ENCODE measurements around the gene GNE.
"Not testable (repeated sequence)": the region's sequence is repeated elsewhere in the genome, so short reads cannot be mapped to it uniquely, and the experiment has no call there.

GNE gene

GRCh38 chr9:36248061-36248460 is 10.2 kb downstream of the GNE start:
- peaks cover 4 to 21% (median 10%) of the 10 kb centered on the region in 5 donors for H3K36me3 ChIP-seq (ENCODE audit: control insufficient read depth in 5 of 5, insufficient read depth in 5 of 5, low read length in 5 of 5)
- H3K4me1 ChIP-seq (ENCODE audit: control insufficient read depth in 5 of 5, insufficient read depth in 5 of 5, low read length in 5 of 5); H3K9me3 ChIP-seq (ENCODE audit: control insufficient read depth in 5 of 5, low read length in 5 of 5); H3K27me3 ChIP-seq (ENCODE audit: control insufficient read depth in 5 of 5, insufficient read depth in 4 of 5, low read length in 5 of 5); H3K27ac ChIP-seq (ENCODE audit: low read depth, low read length); H3K4me3 ChIP-seq (ENCODE audit: low read depth in 1 of 5, low read length in 5 of 5); H3K9ac ChIP-seq (ENCODE audit: low read length in 5 of 5): not testable (repeated sequence)

- H3K4me1 ChIP-seq (ENCODE audit: control insufficient read depth in 5 of 5, insufficient read depth in 5 of 5, low read length in 5 of 5), result peaks cover 0 to 6% (median 0%) of the 10 kb centered on the region in 5 donors
- H3K27ac ChIP-seq (ENCODE audit: low read depth, low read length), result no peak overlapping the region
- no peak overlapping the region for H3K9ac ChIP-seq (ENCODE audit: low read length in 5 of 5)
- peaks cover 4 to 25% (median 10%) of the 10 kb centered on the region in 5 donors for H3K36me3 ChIP-seq (ENCODE audit: control insufficient read depth in 5 of 5, insufficient read depth in 5 of 5, low read length in 5 of 5)
- H3K4me3 ChIP-seq (ENCODE audit: low read depth in 1 of 5, low read length in 5 of 5), result no peak overlapping the region
- no peaks in the 10 kb centered on the region for H3K9me3 ChIP-seq (ENCODE audit: control insufficient read depth in 5 of 5, low read length in 5 of 5)
- no peaks in the 10 kb centered on the region for H3K27me3 ChIP-seq (ENCODE audit: control insufficient read depth in 5 of 5, insufficient read depth in 4 of 5, low read length in 5 of 5)
Measured at GRCh38 chr9:36247356-36247755, 10.9 kb downstream of the GNE start.

- Histone ChIP-seq H3K36me3 (ENCODE audit: control insufficient read depth in 5 of 5, insufficient read depth in 5 of 5, low read length in 5 of 5) (peaks cover 6 to 36% (median 17%) of the 10 kb centered on the region in 5 donors), H3K27ac (ENCODE audit: low read depth, low read length) (no peak overlapping the region), H3K4me1 (ENCODE audit: control insufficient read depth in 5 of 5, insufficient read depth in 5 of 5, low read length in 5 of 5) (peaks cover 0 to 3% (median 0%) of the 10 kb centered on the region in 5 donors), H3K4me3 (ENCODE audit: low read depth in 1 of 5, low read length in 5 of 5) (no peak overlapping the region), H3K9ac (ENCODE audit: low read length in 5 of 5) (no peak overlapping the region), H3K9me3 (ENCODE audit: control insufficient read depth in 5 of 5, low read length in 5 of 5) (no peaks in the 10 kb centered on the region), H3K27me3 (ENCODE audit: control insufficient read depth in 5 of 5, insufficient read depth in 4 of 5, low read length in 5 of 5) (no peaks in the 10 kb centered on the region)
Measured at GRCh38 chr9:36245906-36246305, 12.3 kb downstream of the GNE start.

- not testable (repeated sequence) for H3K4me3 ChIP-seq (ENCODE audit: low read depth in 1 of 5, low read length in 5 of 5); H3K27me3 ChIP-seq (ENCODE audit: control insufficient read depth in 5 of 5, insufficient read depth in 4 of 5, low read length in 5 of 5)
- H3K36me3 ChIP-seq (ENCODE audit: control insufficient read depth in 5 of 5, insufficient read depth in 5 of 5, low read length in 5 of 5), result peaks cover 9 to 32% (median 11%) of the 10 kb centered on the region in 5 donors
Measured at GRCh38 chr9:36239675-36240074, 18.6 kb downstream of the GNE start.

GRCh38 chr9:36239205-36239604 is 19.0 kb downstream of the GNE start:
- not testable (repeated sequence) for H3K9ac ChIP-seq (ENCODE audit: low read length in 5 of 5); H3K4me1 ChIP-seq (ENCODE audit: control insufficient read depth in 5 of 5, insufficient read depth in 5 of 5, low read length in 5 of 5); H3K4me3 ChIP-seq (ENCODE audit: low read depth in 1 of 5, low read length in 5 of 5); H3K27me3 ChIP-seq (ENCODE audit: control insufficient read depth in 5 of 5, insufficient read depth in 4 of 5, low read length in 5 of 5); H3K9me3 ChIP-seq (ENCODE audit: control insufficient read depth in 5 of 5, low read length in 5 of 5); H3K27ac ChIP-seq (ENCODE audit: low read depth, low read length)
- H3K36me3 ChIP-seq (ENCODE audit: control insufficient read depth in 5 of 5, insufficient read depth in 5 of 5, low read length in 5 of 5), result peaks cover 10 to 34% (median 16%) of the 10 kb centered on the region in 5 donors

More at GRCh38 chr9:36239675-36240074, 18.6 kb downstream of the GNE start:
- H3K9ac ChIP-seq (ENCODE audit: low read length in 5 of 5); H3K27ac ChIP-seq (ENCODE audit: low read depth, low read length); H3K4me1 ChIP-seq (ENCODE audit: control insufficient read depth in 5 of 5, insufficient read depth in 5 of 5, low read length in 5 of 5); H3K9me3 ChIP-seq (ENCODE audit: control insufficient read depth in 5 of 5, low read length in 5 of 5): not testable (repeated sequence)

GRCh38 chr9:36237230-36237629 is 21.0 kb downstream of the GNE start:
- H3K4me3 ChIP-seq (ENCODE audit: low read depth in 1 of 5, low read length in 5 of 5), result no peak overlapping the region
- H3K27ac ChIP-seq (ENCODE audit: low read depth, low read length), result no peak overlapping the region
- H3K4me1 ChIP-seq (ENCODE audit: control insufficient read depth in 5 of 5, insufficient read depth in 5 of 5, low read length in 5 of 5), result no peaks in the 10 kb centered on the region
- H3K27me3 ChIP-seq (ENCODE audit: control insufficient read depth in 5 of 5, insufficient read depth in 4 of 5, low read length in 5 of 5), result no peaks in the 10 kb centered on the region
- H3K9me3 ChIP-seq (ENCODE audit: control insufficient read depth in 5 of 5, low read length in 5 of 5), result no peaks in the 10 kb centered on the region
- H3K9ac ChIP-seq (ENCODE audit: low read length in 5 of 5), result no peak overlapping the region
- H3K36me3 ChIP-seq (ENCODE audit: control insufficient read depth in 5 of 5, insufficient read depth in 5 of 5, low read length in 5 of 5), result peaks cover 20 to 42% (median 31%) of the 10 kb centered on the region in 5 donors

GRCh38 chr9:36222449-36222848 is 35.8 kb downstream of the GNE start:
- no peaks in the 10 kb centered on the region for H3K27me3 ChIP-seq (ENCODE audit: control insufficient read depth in 5 of 5, insufficient read depth in 4 of 5, low read length in 5 of 5)
- H3K4me3 ChIP-seq (ENCODE audit: low read depth in 1 of 5, low read length in 5 of 5), result no peak overlapping the region
- H3K9ac ChIP-seq (ENCODE audit: low read length in 5 of 5), result no peak overlapping the region
- H3K9me3 ChIP-seq (ENCODE audit: control insufficient read depth in 5 of 5, low read length in 5 of 5), result peaks cover 0 to 5% (median 5%) of the 10 kb centered on the region in 5 donors
- peaks cover 20 to 86% (median 76%) of the 10 kb centered on the region in 5 donors for H3K36me3 ChIP-seq (ENCODE audit: control insufficient read depth in 5 of 5, insufficient read depth in 5 of 5, low read length in 5 of 5)
- peaks cover 0 to 5% (median 0%) of the 10 kb centered on the region in 5 donors for H3K4me1 ChIP-seq (ENCODE audit: control insufficient read depth in 5 of 5, insufficient read depth in 5 of 5, low read length in 5 of 5)
- H3K27ac ChIP-seq (ENCODE audit: low read depth, low read length), result no peak overlapping the region

- H3K4me3 ChIP-seq (ENCODE audit: low read depth in 1 of 5, low read length in 5 of 5), result no peak overlapping the region
- H3K27me3 ChIP-seq (ENCODE audit: control insufficient read depth in 5 of 5, insufficient read depth in 4 of 5, low read length in 5 of 5), result no peaks in the 10 kb centered on the region
- no peak overlapping the region for H3K27ac ChIP-seq (ENCODE audit: low read depth, low read length)
- H3K9me3 ChIP-seq (ENCODE audit: control insufficient read depth in 5 of 5, low read length in 5 of 5), result peaks cover 0 to 5% (median 5%) of the 10 kb centered on the region in 5 donors
- peaks cover 13 to 86% (median 74%) of the 10 kb centered on the region in 5 donors for H3K36me3 ChIP-seq (ENCODE audit: control insufficient read depth in 5 of 5, insufficient read depth in 5 of 5, low read length in 5 of 5)
- no peak overlapping the region for H3K9ac ChIP-seq (ENCODE audit: low read length in 5 of 5)
- H3K4me1 ChIP-seq (ENCODE audit: control insufficient read depth in 5 of 5, insufficient read depth in 5 of 5, low read length in 5 of 5), result peaks cover 0 to 7% (median 0%) of the 10 kb centered on the region in 5 donors
Measured at GRCh38 chr9:36221667-36222066, 36.6 kb downstream of the GNE start.

GRCh38 chr9:36218411-36218901 is 39.8 kb downstream of the GNE start:
- Histone ChIP-seq H3K4me1 (ENCODE audit: control insufficient read depth in 5 of 5, insufficient read depth in 5 of 5, low read length in 5 of 5) (peaks cover 0 to 35% (median 27%) of the 10 kb centered on the region in 5 donors), H3K27me3 (ENCODE audit: control insufficient read depth in 5 of 5, insufficient read depth in 4 of 5, low read length in 5 of 5) (no peaks in the 10 kb centered on the region), H3K4me3 (ENCODE audit: low read depth in 1 of 5, low read length in 5 of 5) (no peak overlapping the region), H3K9ac (ENCODE audit: low read length in 5 of 5) (no peak overlapping the region), H3K9me3 (ENCODE audit: control insufficient read depth in 5 of 5, low read length in 5 of 5) (peaks cover 0 to 5% (median 5%) of the 10 kb centered on the region in 5 donors), H3K27ac (ENCODE audit: low read depth, low read length) (no peak overlapping the region), H3K36me3 (ENCODE audit: control insufficient read depth in 5 of 5, insufficient read depth in 5 of 5, low read length in 5 of 5) (peaks cover 17 to 71% (median 66%) of the 10 kb centered on the region in 5 donors)

GRCh38 chr9:36218011-36218410 is 40.2 kb downstream of the GNE start:
- H3K36me3 ChIP-seq (ENCODE audit: control insufficient read depth in 5 of 5, insufficient read depth in 5 of 5, low read length in 5 of 5), result peaks cover 15 to 68% (median 61%) of the 10 kb centered on the region in 5 donors
- peaks cover 0 to 40% (median 30%) of the 10 kb centered on the region in 5 donors for H3K4me1 ChIP-seq (ENCODE audit: control insufficient read depth in 5 of 5, insufficient read depth in 5 of 5, low read length in 5 of 5)
- no peaks in the 10 kb centered on the region for H3K27me3 ChIP-seq (ENCODE audit: control insufficient read depth in 5 of 5, insufficient read depth in 4 of 5, low read length in 5 of 5)
- no peak overlapping the region for H3K27ac ChIP-seq (ENCODE audit: low read depth, low read length)
- no peak overlapping the region for H3K9ac ChIP-seq (ENCODE audit: low read length in 5 of 5)
- no peak overlapping the region for H3K4me3 ChIP-seq (ENCODE audit: low read depth in 1 of 5, low read length in 5 of 5)
- H3K9me3 ChIP-seq (ENCODE audit: control insufficient read depth in 5 of 5, low read length in 5 of 5), result peaks cover 0 to 5% (median 5%) of the 10 kb centered on the region in 5 donors

Data from subcutaneous abdominal adipose tissue (tissue), 5 donors.